22Rv1 (cell line): Measurements from ENCODE around the gene KIF22.

Experiments used
- ZFX ChIP-seq: fragments of 450-650 bp; IDR thresholded peaks from 2 replicates; pipeline ENCODE4 v1.6.1; 2017; ENCODE audit warnings: antibody characterized with exemption, borderline replicate concordance
- TF ChIP-seq, protein P1 (sequence below): fragments of 450-650 bp; IDR thresholded peaks from 2 replicates; pipeline ENCODE4 v1.5.1; 2017; ENCODE audit warnings: mild to moderate bottlenecking

DNA sequence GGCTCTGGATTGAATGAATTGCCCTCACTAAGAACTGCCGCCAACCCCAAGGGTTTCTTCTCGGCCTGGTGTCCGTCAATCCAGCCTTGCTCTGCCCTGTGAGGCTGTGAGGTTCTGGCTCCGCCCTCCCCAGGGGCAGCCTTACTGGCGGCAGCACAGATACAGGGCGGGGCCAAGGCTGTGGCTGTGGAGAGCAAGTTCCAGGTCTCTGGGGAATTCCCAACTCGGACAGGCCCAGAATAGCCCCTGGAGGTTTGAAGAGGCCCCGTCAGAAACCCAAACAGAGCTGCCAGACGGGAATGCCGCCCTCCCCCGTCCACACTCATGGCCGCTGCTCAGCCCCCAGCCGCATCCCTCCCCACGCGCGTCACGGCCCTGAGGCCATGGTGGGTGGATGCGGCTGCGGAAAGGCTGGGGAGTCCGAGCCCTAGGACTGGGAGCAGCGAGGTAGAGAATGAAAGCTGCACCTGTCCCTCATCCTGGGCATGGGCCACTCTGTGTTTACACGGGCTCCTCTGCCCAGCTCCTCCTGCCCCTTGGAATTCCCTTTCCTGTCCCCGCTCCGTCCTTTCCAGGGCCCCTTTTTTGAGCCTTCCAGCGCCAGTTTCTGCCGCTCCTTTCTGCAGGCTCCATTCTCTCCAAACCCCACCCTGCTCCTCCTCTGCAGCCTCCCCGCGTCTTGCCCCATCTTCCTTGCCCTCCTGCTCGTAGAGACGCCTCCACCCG lies 20.8 kb downstream of the KIF22 start:
- TF ChIP-seq, protein P1, sequence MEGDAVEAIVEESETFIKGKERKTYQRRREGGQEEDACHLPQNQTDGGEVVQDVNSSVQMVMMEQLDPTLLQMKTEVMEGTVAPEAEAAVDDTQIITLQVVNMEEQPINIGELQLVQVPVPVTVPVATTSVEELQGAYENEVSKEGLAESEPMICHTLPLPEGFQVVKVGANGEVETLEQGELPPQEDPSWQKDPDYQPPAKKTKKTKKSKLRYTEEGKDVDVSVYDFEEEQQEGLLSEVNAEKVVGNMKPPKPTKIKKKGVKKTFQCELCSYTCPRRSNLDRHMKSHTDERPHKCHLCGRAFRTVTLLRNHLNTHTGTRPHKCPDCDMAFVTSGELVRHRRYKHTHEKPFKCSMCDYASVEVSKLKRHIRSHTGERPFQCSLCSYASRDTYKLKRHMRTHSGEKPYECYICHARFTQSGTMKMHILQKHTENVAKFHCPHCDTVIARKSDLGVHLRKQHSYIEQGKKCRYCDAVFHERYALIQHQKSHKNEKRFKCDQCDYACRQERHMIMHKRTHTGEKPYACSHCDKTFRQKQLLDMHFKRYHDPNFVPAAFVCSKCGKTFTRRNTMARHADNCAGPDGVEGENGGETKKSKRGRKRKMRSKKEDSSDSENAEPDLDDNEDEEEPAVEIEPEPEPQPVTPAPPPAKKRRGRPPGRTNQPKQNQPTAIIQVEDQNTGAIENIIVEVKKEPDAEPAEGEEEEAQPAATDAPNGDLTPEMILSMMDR = no peak
- TF ChIP-seq ZFX = no peak
